Left lung (tissue), 10 donors: Measurements from ENCODE around the gene SHISA7. TPM values are rescaled to one million over a fixed set of nuclear protein-coding genes. Genes with fewer than 3 reads are reported as not detected.
A peak's percentile ranks its signal among the peaks of the same experiment; 100 is the strongest.

Experiments used
- ATAC-seq: fragments of 200-7000 bp; cut with Tn5 transposase; one replicate; pipeline ENCODE4 v1.9.1; 2020; ENCODE audit warnings: moderate library complexity
- DNase-seq, 4 donors: peaks; one replicate each; pipeline ENCODE4 v3.0.0-alpha.2; 2013 to 2020
- H3K27ac ChIP-seq, 2 donors: fragments of 200-600 bp; sonication (generic) in 1 of 2; one replicate each; pipeline versions ENCODE4 v1.5.0 to v1.8.0; 2020 to 2021
- H3K27me3 ChIP-seq, 2 donors: fragments of 200-600 bp; sonication (generic) in 1 of 2; one replicate each; pipeline versions ENCODE4 v1.5.0 to v1.8.0; 2020 to 2021
- H3K36me3 ChIP-seq, 2 donors: fragments of 200-600 bp; sonication (generic) in 1 of 2; one replicate each; pipeline versions ENCODE4 v1.5.0 to v1.8.0; 2020 to 2021
- H3K4me1 ChIP-seq, 2 donors: fragments of 200-600 bp; one replicate each; pipeline ENCODE4 v1.8.0; 2021
- H3K4me3 ChIP-seq, 2 donors: fragments of 200-600 bp; sonication (generic) in 1 of 2; one replicate each; pipeline versions ENCODE4 v1.5.0 to v1.8.0; 2020 to 2021; ENCODE audit warnings: mild to moderate bottlenecking in 1 of 2
- H3K9me3 ChIP-seq, 2 donors: fragments of 200-600 bp; sonication (generic) in 1 of 2; one replicate each; pipeline versions ENCODE4 v1.5.0 to v1.8.0; 2020 to 2021
- intact Hi-C, 2 donors: fragments of 100-400 bp; cut with DNase I; formaldehyde crosslinking; loops; one replicate each; pipeline versions ENCODE4 v1.11.2 to v1.14.2; 2022
- polyA plus RNA-seq, 6 donors: library from polyadenylated mRNA; unstranded; fragments of 120-200 nt; gene quantifications; one replicate each; pipeline ENCODE4 v1.2.1, GENCODE V29; 2013; ENCODE audit not compliant: insufficient read length in 6 of 6
- total RNA-seq, 2 donors: library from RNA; stranded (reverse); fragmentation: NEBNext Ultra II Directional; extraction: Animal tissue kit (Norgen Biotek cat#: 25700); gene quantifications; one replicate each; pipeline ENCODE4 v1.2.1, GENCODE V29; 2021
- TF ChIP-seq, protein P1 (sequence below), 2 donors: fragments of 200-600 bp; sonication (generic) in 1 of 2; IDR thresholded peaks; one replicate each; pipeline versions ENCODE4 v1.5.0 to v1.8.0; 2021; ENCODE audit warnings: antibody characterized with exemption in 2 of 2
- donor health status: DM: no; HTN: yes; CAD: no.
- donor health status: DM: no; HTN: no; CAD: no.

The SHISA7 gene
- total and polyA plus RNA-seq, 8 donors = 0.11 to 0.23 (median 0.20) TPM; not detected in 2

GRCh38 chr19:55482967-55483705 lies 40.0 kb upstream of the SHISA7 start:
- Histone ChIP-seq H3K9me3 (no peaks in the 10 kb centered on the region), H3K4me3 (no peak overlapping the region)

DNA sequence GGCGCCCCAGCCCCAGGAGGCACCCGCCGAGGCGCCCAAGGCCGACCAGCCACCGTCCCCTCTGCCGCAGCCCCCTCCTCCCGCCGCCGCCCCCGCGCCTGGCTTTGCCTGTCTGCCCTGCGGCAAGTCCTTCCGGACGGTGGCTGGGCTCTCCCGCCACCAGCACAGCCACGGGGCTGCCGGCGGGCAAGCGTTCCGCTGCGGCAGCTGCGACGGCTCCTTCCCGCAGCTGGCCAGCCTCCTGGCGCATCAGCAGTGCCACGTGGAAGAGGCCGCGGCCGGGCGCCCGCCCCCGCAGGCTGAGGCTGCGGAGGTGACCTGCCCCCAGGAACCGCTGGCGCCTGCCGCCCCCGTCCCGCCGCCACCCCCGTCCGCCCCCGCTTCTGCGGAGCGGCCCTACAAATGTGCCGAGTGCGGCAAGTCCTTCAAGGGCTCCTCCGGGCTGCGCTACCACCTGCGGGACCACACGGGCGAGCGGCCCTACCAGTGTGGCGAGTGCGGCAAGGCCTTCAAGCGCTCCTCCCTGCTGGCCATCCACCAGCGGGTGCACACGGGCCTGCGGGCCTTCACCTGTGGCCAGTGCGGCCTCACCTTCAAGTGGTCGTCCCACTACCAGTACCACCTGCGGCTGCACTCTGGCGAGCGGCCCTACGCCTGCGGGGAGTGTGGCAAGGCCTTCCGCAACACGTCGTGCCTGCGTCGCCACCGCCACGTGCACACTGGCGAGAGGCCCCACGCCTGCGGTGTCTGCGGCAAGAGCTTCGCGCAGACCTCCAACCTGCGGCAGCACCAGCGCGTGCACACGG lies 39.3 kb upstream of the SHISA7 start:
- intact Hi-C loops = no loop called here
- H3K27ac ChIP-seq = no peak overlapping the region
- H3K4me3 ChIP-seq = no peak overlapping the region
- DNase-seq (peak in 1 of 4 donors; percentile 76), ATAC-seq (no peak)
- H3K36me3 ChIP-seq = peaks cover 0 to 36% of the 10 kb centered on the region in 2 donors
- no peaks in the 10 kb centered on the region for H3K9me3 ChIP-seq
- peaks cover 20 to 38% of the 10 kb centered on the region in 2 donors for H3K4me1 ChIP-seq
- TF ChIP-seq, protein P1, sequence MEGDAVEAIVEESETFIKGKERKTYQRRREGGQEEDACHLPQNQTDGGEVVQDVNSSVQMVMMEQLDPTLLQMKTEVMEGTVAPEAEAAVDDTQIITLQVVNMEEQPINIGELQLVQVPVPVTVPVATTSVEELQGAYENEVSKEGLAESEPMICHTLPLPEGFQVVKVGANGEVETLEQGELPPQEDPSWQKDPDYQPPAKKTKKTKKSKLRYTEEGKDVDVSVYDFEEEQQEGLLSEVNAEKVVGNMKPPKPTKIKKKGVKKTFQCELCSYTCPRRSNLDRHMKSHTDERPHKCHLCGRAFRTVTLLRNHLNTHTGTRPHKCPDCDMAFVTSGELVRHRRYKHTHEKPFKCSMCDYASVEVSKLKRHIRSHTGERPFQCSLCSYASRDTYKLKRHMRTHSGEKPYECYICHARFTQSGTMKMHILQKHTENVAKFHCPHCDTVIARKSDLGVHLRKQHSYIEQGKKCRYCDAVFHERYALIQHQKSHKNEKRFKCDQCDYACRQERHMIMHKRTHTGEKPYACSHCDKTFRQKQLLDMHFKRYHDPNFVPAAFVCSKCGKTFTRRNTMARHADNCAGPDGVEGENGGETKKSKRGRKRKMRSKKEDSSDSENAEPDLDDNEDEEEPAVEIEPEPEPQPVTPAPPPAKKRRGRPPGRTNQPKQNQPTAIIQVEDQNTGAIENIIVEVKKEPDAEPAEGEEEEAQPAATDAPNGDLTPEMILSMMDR (IDR thresholded peaks at IDR 0.05) = no peak
- peaks cover 0 to 19% of the 10 kb centered on the region in 2 donors for H3K27me3 ChIP-seq

More at GRCh38 chr19:55482967-55483705, 40.0 kb upstream of the SHISA7 start:
- Histone ChIP-seq H3K27me3 (peaks cover 0 to 19% of the 10 kb centered on the region in 2 donors), H3K36me3 (peaks cover 0 to 36% of the 10 kb centered on the region in 2 donors), H3K4me1 (peaks cover 16 to 30% of the 10 kb centered on the region in 2 donors), H3K27ac (no peak overlapping the region)
- ATAC-seq (no peak), DNase-seq (peak in 1 of 4 donors; percentile 79)
- TF ChIP-seq, protein P1 (IDR thresholded peaks at IDR 0.05) = no peak
- intact Hi-C loops = no loop called here

DNA sequence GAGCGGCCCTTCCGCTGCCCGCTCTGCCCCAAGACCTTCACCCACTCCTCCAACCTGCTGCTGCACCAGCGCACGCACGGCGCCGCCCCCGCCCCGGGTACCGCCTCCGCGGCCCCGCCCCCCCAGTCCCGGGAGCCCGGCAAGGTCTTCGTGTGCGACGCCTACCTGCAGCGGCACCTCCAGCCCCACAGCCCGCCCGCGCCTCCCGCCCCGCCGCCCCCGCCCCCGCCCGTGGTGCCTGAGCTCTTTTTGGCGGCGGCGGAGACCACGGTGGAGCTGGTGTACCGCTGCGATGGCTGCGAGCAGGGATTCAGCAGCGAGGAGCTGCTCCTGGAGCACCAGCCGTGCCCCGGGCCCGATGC lies 38.7 kb upstream of the SHISA7 start:
- Histone ChIP-seq H3K9me3 (no peaks in the 10 kb centered on the region), H3K4me1 (peaks cover 14 to 42% of the 10 kb centered on the region in 2 donors), H3K36me3 (peaks cover 0 to 36% of the 10 kb centered on the region in 2 donors), H3K27me3 (peaks cover 0 to 19% of the 10 kb centered on the region in 2 donors), H3K4me3 (no peak overlapping the region), H3K27ac (no peak overlapping the region)
- intact Hi-C loops = no loop called here
- TF ChIP-seq, protein P1 (IDR thresholded peaks at IDR 0.05) = no peak
- ATAC-seq (no peak), DNase-seq (no peak)

- intact Hi-C loops = no loop called here
- TF ChIP-seq, protein P1 (IDR thresholded peaks at IDR 0.05) = no peak
- peaks cover 0 to 36% of the 10 kb centered on the region in 2 donors for H3K36me3 ChIP-seq
- no peaks in the 10 kb centered on the region for H3K9me3 ChIP-seq
- no peak overlapping the region for H3K4me3 ChIP-seq
- H3K27ac ChIP-seq = no peak overlapping the region
- peaks cover 0 to 19% of the 10 kb centered on the region in 2 donors for H3K27me3 ChIP-seq
- ATAC-seq = no peak
- DNase-seq = peak in 1 of 4 donors; percentile 73
- peaks cover 12 to 37% of the 10 kb centered on the region in 2 donors for H3K4me1 ChIP-seq
These were observed 38.2 kb upstream of the SHISA7 start for GRCh38 chr19:55481148-55481793.
